ENCODE results near the gene TOMM20. TPM values are rescaled to one million over a fixed set of nuclear protein-coding genes. Genes with fewer than 3 reads are reported as not detected.

The TOMM20 gene
- total RNA-seq, 1 donor = 108 TPM

GRCh38 chr1:235145639-235146038, 17.0 kb upstream of the TOMM20 start:
- Histone ChIP-seq H3K4me2 (ENCODE audit: insufficient read depth, low read length) (no peak overlapping the region), H3K4me1 (ENCODE audit: insufficient read depth, low read length) (no peaks in the 10 kb centered on the region), H3K27ac (ENCODE audit: low read depth, low read length) (no peak overlapping the region), H3K4me3 (ENCODE audit: insufficient read depth, low read length) (no peak overlapping the region), H4K20me1 (ENCODE audit: insufficient read depth, low read length) (peaks cover 4% of the 10 kb centered on the region), H3K9me3 (ENCODE audit: low read depth, low read length) (no peaks in the 10 kb centered on the region), H3K36me3 (ENCODE audit: insufficient read depth, low read length) (peaks cover 69% of the 10 kb centered on the region), H2AFZ (ENCODE audit: low read length) (no peak overlapping the region), H3K79me2 (ENCODE audit: insufficient read depth, low read length) (peaks cover 13% of the 10 kb centered on the region), H3K27me3 (ENCODE audit: insufficient read depth, low read length) (no peaks in the 10 kb centered on the region)
- TF ChIP-seq, protein P1, sequence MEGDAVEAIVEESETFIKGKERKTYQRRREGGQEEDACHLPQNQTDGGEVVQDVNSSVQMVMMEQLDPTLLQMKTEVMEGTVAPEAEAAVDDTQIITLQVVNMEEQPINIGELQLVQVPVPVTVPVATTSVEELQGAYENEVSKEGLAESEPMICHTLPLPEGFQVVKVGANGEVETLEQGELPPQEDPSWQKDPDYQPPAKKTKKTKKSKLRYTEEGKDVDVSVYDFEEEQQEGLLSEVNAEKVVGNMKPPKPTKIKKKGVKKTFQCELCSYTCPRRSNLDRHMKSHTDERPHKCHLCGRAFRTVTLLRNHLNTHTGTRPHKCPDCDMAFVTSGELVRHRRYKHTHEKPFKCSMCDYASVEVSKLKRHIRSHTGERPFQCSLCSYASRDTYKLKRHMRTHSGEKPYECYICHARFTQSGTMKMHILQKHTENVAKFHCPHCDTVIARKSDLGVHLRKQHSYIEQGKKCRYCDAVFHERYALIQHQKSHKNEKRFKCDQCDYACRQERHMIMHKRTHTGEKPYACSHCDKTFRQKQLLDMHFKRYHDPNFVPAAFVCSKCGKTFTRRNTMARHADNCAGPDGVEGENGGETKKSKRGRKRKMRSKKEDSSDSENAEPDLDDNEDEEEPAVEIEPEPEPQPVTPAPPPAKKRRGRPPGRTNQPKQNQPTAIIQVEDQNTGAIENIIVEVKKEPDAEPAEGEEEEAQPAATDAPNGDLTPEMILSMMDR (IDR thresholded peaks at IDR 0.05; ENCODE audit: extremely low read depth, low read depth, low read length) = no peak
- no peak for DNase-seq (ENCODE audit: insufficient read length, low spot score, missing footprints)

DNA sequence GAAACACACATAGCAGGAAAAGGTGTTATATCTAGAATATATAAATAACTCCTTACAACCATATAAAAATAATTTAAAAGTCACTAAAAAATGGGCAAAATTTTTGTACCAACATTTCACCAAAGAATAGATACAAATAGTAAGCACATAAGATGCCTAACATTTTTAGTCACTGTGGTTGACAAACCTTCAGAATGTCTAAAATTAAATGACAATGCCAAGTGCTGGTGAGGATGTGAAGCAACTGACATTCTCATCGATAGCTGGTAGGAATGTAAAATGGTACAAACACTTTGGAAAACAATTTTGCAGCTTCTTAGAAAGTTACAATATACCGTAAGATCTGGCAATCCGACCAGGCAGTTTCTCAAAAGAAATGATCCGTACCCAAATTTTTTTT, 14.4 kb upstream of the TOMM20 start:
- Histone ChIP-seq H3K4me1 (ENCODE audit: insufficient read depth, low read length) (no peaks in the 10 kb centered on the region), H3K4me3 (ENCODE audit: insufficient read depth, low read length) (no peak overlapping the region), H3K4me2 (ENCODE audit: insufficient read depth, low read length) (no peak overlapping the region), H3K9me3 (ENCODE audit: low read depth, low read length) (no peaks in the 10 kb centered on the region), H2AFZ (ENCODE audit: low read length) (no peak overlapping the region), H3K79me2 (ENCODE audit: insufficient read depth, low read length) (peaks cover 23% of the 10 kb centered on the region), H3K27me3 (ENCODE audit: insufficient read depth, low read length) (no peaks in the 10 kb centered on the region), H3K27ac (ENCODE audit: low read depth, low read length) (no peak overlapping the region), H4K20me1 (ENCODE audit: insufficient read depth, low read length) (peaks cover 4% of the 10 kb centered on the region), H3K36me3 (ENCODE audit: insufficient read depth, low read length) (peaks cover 65% of the 10 kb centered on the region)
- TF ChIP-seq, protein P1 (IDR thresholded peaks at IDR 0.05; ENCODE audit: extremely low read depth, low read depth, low read length) = no peak
- no peak for DNase-seq (ENCODE audit: insufficient read length, low spot score, missing footprints)

- H3K4me2 ChIP-seq (ENCODE audit: insufficient read depth, low read length) = no peak overlapping the region
- H3K4me1 ChIP-seq (ENCODE audit: insufficient read depth, low read length) = no peaks in the 10 kb centered on the region
- TF ChIP-seq, protein P1 (IDR thresholded peaks at IDR 0.05; ENCODE audit: extremely low read depth, low read depth, low read length) = no peak
- no peak overlapping the region for H3K4me3 ChIP-seq (ENCODE audit: insufficient read depth, low read length)
- no peaks in the 10 kb centered on the region for H4K20me1 ChIP-seq (ENCODE audit: insufficient read depth, low read length)
- peaks cover 23% of the 10 kb centered on the region for H3K79me2 ChIP-seq (ENCODE audit: insufficient read depth, low read length)
- H3K9me3 ChIP-seq (ENCODE audit: low read depth, low read length) = no peaks in the 10 kb centered on the region
- H2AFZ ChIP-seq (ENCODE audit: low read length) = no peak overlapping the region
- H3K27ac ChIP-seq (ENCODE audit: low read depth, low read length) = no peak overlapping the region
- DNase-seq (ENCODE audit: insufficient read length, low spot score, missing footprints) = no peak
- peaks cover 65% of the 10 kb centered on the region for H3K36me3 ChIP-seq (ENCODE audit: insufficient read depth, low read length)
- no peaks in the 10 kb centered on the region for H3K27me3 ChIP-seq (ENCODE audit: insufficient read depth, low read length)
Measured at GRCh38 chr1:235139315-235139714, 10.7 kb upstream of the TOMM20 start.

DNA sequence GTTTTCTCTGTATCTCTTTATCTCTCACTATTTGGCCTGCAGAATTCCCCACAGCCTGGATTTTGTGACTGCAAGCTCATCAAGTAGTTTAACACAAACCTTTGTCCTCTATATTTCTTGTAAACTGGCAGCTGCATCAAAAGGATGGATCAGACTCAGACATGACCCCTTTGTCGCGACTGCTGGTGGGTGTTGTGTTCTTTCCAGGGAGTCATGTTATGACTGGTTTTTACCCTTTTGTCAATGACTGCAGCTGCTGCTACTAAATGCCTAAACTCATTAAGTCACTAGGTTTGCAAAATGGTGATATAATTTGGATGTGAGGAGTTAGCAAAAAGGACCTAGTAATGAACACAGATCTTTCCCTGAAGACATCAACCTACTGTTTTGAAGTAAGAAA, 10.2 kb upstream of the TOMM20 start:
- TF ChIP-seq, protein P1 (IDR thresholded peaks at IDR 0.05; ENCODE audit: extremely low read depth, low read depth, low read length) = no peak
- H3K4me2 ChIP-seq (ENCODE audit: insufficient read depth, low read length) = no peak overlapping the region
- H3K27me3 ChIP-seq (ENCODE audit: insufficient read depth, low read length) = no peaks in the 10 kb centered on the region
- H3K79me2 ChIP-seq (ENCODE audit: insufficient read depth, low read length) = peaks cover 20% of the 10 kb centered on the region
- H3K4me3 ChIP-seq (ENCODE audit: insufficient read depth, low read length) = no peak overlapping the region
- H3K9me3 ChIP-seq (ENCODE audit: low read depth, low read length) = no peaks in the 10 kb centered on the region
- no peaks in the 10 kb centered on the region for H4K20me1 ChIP-seq (ENCODE audit: insufficient read depth, low read length)
- DNase-seq (ENCODE audit: insufficient read length, low spot score, missing footprints) = no peak
- H2AFZ ChIP-seq (ENCODE audit: low read length) = no peak overlapping the region
- H3K27ac ChIP-seq (ENCODE audit: low read depth, low read length) = no peak overlapping the region
- no peaks in the 10 kb centered on the region for H3K4me1 ChIP-seq (ENCODE audit: insufficient read depth, low read length)
- H3K36me3 ChIP-seq (ENCODE audit: insufficient read depth, low read length) = peaks cover 65% of the 10 kb centered on the region

Measured in osteoblast (primary cell).